PFSK-1 (cell line): ENCODE results near the gene IRF1.

Experiments
- FOXP2 ChIP-seq: optimal IDR thresholded peaks from 2 replicates; pipeline ENCODE3; 2011; ENCODE audit warnings: borderline replicate concordance, control low read depth, inconsistent platforms; ENCODE audit not compliant: insufficient read depth; ENCODE audit errors: extremely low read length, extremely low read depth
- POLR2AphosphoS5 ChIP-seq: IDR thresholded peaks from 2 replicates; pipeline ENCODE4 v1.6.1; 2012; ENCODE audit warnings: low read depth, mild to moderate bottlenecking, control low read depth, low read length, moderate library complexity
- REST ChIP-seq, 2 experiments: IDR thresholded peaks; 2 replicates each; pipeline versions ENCODE4 v1.6.1 to v1.8.0; 2011 to 2012; ENCODE audit warnings: low read depth in 2 of 2, low read length in 2 of 2, control low read depth in 1 of 2, inconsistent platforms in 1 of 2, mild to moderate bottlenecking in 1 of 2, moderate library complexity in 1 of 2; ENCODE audit not compliant: insufficient read depth in 1 of 2
- SIN3A ChIP-seq: IDR thresholded peaks from 2 replicates; pipeline ENCODE4 v1.6.1; 2012; ENCODE audit warnings: mild to moderate bottlenecking, low read length, moderate library complexity, borderline replicate concordance; ENCODE audit not compliant: insufficient read depth
- TAF1 ChIP-seq: IDR thresholded peaks from 2 replicates; pipeline ENCODE4 v1.6.1; 2012; ENCODE audit warnings: low read length, control low read depth, borderline replicate concordance; ENCODE audit not compliant: insufficient read depth

Gene IRF1

GRCh38 chr5:132475497-132475882 lies 15.1 kb downstream of the IRF1 start:
- TF ChIP-seq REST (IDR thresholded peaks at IDR 0.05; ENCODE audit: insufficient read depth in 1 of 2, low read depth in 2 of 2, low read length in 2 of 2) (no peak), SIN3A (no peak), TAF1 (no peak), FOXP2 (no peak), POLR2AphosphoS5 (no peak)

- no peak for TF ChIP-seq FOXP2
- no peak for TF ChIP-seq SIN3A
- no peak for TF ChIP-seq TAF1
- no peak for TF ChIP-seq POLR2AphosphoS5
- no peak for TF ChIP-seq REST (IDR thresholded peaks at IDR 0.05; ENCODE audit: insufficient read depth in 1 of 2, low read depth in 2 of 2, low read length in 2 of 2)
Observed at GRCh38 chr5:132474881-132475496, 15.6 kb downstream of the IRF1 start.

- no peak for TF ChIP-seq TAF1
- TF ChIP-seq FOXP2 = no peak
- no peak for TF ChIP-seq SIN3A
Observed at GRCh38 chr5:132474131-132474723, 16.3 kb downstream of the IRF1 start.

- TF ChIP-seq TAF1 (no peak), SIN3A (no peak), REST (IDR thresholded peaks at IDR 0.05; ENCODE audit: insufficient read depth in 1 of 2, low read depth in 2 of 2, low read length in 2 of 2) (no peak), POLR2AphosphoS5 (no peak), FOXP2 (no peak)
Observed at GRCh38 chr5:132473668-132474067, 16.9 kb downstream of the IRF1 start.

GRCh38 chr5:132473019-132473531 lies 17.5 kb downstream of the IRF1 start:
- TF ChIP-seq FOXP2 = no peak
- TF ChIP-seq REST (IDR thresholded peaks at IDR 0.05; ENCODE audit: insufficient read depth in 1 of 2, low read depth in 2 of 2, low read length in 2 of 2) = no peak
- no peak for TF ChIP-seq TAF1
- no peak for TF ChIP-seq SIN3A
- TF ChIP-seq POLR2AphosphoS5 = no peak
